ENCODE results near the gene TGM2.

- TF ChIP-seq CTCF (IDR thresholded peaks at IDR 0.05; ENCODE audit: low read length) (no peak), EZH2 (optimal IDR thresholded peaks at IDR 0.05; ENCODE audit: low read depth, low read length) (no peak)
These were observed 16.2 kb upstream of the TGM2 start for GRCh38 chr20:38181207-38181801.
